ENCODE results near the gene U2AF1L4. TPM values are rescaled to one million over a fixed set of nuclear protein-coding genes. Genes with fewer than 3 reads are reported as not detected.

U2AF1L4 gene
- total RNA-seq, 4 donors from 2014 or later: 12.6 to 20.0 (median 18.5) TPM

DNA sequence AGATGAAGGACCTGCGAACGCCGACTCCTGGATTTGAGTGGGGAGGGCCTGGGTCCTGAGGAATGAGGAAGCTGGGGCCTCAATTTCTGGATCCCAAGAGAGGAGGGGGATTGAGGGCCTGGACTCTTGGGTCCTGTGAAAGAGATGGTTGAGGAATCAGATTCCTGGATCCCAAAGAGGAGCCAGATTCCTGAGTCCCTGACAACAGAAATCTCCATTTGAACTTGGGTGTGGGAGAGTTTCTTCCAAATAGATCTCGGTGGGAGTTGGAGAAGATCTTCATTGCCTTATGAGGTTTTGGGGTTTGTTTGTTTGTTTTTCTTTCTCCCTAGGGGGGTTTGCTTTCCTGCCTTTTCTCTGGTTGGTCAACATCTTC, 857 bp upstream of the U2AF1L4 start:
- WGBS, 2 donors: 0 to 7% methylated on average over 4 of the region's 4 CpGs
- TF ChIP-seq, protein P1, sequence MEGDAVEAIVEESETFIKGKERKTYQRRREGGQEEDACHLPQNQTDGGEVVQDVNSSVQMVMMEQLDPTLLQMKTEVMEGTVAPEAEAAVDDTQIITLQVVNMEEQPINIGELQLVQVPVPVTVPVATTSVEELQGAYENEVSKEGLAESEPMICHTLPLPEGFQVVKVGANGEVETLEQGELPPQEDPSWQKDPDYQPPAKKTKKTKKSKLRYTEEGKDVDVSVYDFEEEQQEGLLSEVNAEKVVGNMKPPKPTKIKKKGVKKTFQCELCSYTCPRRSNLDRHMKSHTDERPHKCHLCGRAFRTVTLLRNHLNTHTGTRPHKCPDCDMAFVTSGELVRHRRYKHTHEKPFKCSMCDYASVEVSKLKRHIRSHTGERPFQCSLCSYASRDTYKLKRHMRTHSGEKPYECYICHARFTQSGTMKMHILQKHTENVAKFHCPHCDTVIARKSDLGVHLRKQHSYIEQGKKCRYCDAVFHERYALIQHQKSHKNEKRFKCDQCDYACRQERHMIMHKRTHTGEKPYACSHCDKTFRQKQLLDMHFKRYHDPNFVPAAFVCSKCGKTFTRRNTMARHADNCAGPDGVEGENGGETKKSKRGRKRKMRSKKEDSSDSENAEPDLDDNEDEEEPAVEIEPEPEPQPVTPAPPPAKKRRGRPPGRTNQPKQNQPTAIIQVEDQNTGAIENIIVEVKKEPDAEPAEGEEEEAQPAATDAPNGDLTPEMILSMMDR (IDR thresholded peaks at IDR 0.05): no peak
- TF ChIP-seq POLR2A (IDR thresholded peaks at IDR 0.05): no peak
- DNase-seq (ENCODE audit: low spot score in 2 of 2): no peak
- H3K4me3 ChIP-seq (ENCODE audit: low read depth, poor library complexity, severe bottlenecking): peak overlapping the region; percentile 37
- intact Hi-C loops (cut with DNase I; ENCODE audit: low total_unique reads): no loop called here

DNA sequence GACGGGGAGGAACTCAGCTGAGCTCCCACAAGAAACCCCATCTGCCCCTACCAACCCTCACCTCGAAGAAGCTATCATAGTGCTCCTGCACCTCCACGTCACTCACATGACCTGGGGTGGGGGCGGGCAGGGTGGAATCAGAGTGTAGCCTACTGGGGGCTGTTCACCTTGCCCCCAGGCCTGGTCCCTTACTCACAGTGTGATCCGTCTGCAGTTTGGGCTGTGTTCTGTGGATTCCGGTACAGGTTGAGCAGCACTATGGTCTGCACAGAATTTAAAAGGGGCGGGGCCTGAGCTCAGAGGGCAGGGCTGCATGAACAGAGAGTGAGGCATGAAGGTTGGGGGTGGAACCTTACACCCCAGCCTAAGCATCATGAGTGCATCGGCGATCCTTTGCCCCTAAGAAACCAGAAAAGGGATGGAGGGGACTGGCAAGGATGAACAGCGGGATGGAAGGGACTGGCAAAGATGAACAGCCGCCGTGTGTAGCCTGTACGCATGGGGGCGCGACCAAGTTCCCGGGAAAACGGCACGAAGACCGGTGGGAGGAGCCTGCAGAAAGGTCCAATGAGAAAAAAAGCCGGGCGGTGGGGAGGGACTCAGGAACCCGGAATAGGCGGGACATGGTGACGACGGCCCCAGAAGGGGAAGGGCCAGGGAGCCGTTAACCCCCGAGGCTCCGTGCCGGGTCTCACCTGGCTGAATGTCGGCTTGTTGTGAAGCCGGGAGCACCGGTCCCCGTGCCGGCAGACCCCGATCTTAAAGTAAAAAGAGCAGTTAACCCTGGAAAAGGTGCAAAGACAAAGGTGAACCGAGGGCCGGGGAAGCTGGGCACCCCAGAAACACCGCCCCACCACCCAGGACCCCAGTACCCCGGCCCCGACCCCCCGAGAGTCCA, 539 bp downstream of the U2AF1L4 start:
- H3K4me3 ChIP-seq (ENCODE audit: low read depth, poor library complexity, severe bottlenecking): peak overlapping the region; percentile 86
- 7 to 9% methylated on average over 39 to 41 of the region's 41 CpGs for WGBS, 2 donors
- DNase-seq (ENCODE audit: low spot score in 2 of 2): peak; percentile 96 to 99
- TF ChIP-seq POLR2A (IDR thresholded peaks at IDR 0.05): no peak
- TF ChIP-seq, protein P1 (IDR thresholded peaks at IDR 0.05): no peak
- intact Hi-C loops (cut with DNase I; ENCODE audit: low total_unique reads): no loop called here

- DNase-seq (ENCODE audit: low spot score in 2 of 2): no peak
- 86 to 87% methylated on average over 19 of the region's 19 CpGs for WGBS, 2 donors
- intact Hi-C loops (cut with DNase I; ENCODE audit: low total_unique reads): no loop called here
- no peak for TF ChIP-seq POLR2A (IDR thresholded peaks at IDR 0.05)
- TF ChIP-seq, protein P1 (IDR thresholded peaks at IDR 0.05): no peak
- no peak overlapping the region for H3K4me3 ChIP-seq (ENCODE audit: low read depth, poor library complexity, severe bottlenecking)
Observed at GRCh38 chr19:35743640-35744429, 1.4 kb downstream of the U2AF1L4 start.

DNA sequence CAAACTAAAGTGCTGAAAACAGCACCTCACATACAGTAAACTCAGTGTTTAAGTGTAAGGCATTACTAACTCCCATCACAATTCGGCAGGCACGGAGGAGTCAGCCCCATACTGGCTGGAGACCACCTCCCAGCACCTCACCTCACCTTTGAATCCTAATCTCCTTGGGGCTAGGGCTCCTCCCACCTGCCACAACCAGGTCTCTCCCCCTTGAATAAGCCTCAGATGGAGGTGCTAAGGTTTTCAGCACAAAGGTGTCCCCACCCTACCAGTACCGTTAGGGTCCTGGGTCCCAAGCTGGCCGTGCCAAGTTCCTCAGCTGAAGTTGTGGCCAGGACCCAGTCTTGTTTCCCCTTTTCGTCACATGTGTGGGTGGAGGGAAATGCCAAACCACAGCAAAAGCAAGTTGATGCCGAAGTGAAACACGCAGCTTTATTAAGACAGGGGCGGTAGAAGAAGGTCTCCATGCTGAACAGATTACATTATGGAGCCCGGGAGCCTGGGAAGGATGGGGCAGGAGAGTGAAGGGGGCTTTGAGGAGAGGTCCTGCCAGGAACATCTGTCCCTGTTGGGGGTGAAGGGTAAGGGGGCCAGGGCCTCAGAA, 3.0 kb downstream of the U2AF1L4 start, which contains the start of gene IGFLR1:
TSS of gene IGFLR1 (minus strand) at position 332 of the 604 bp plus-strand sequence. CDS start 1,272 bp downstream, outside the sequence.
- intact Hi-C loops (cut with DNase I; ENCODE audit: low total_unique reads): no loop called here
- DNase-seq (ENCODE audit: low spot score in 2 of 2): peak in 1 of 2 donors; percentile 47
- TF ChIP-seq, protein P1 (IDR thresholded peaks at IDR 0.05): no peak
- no peak for TF ChIP-seq POLR2A (IDR thresholded peaks at IDR 0.05)
- 73 to 78% methylated on average over 9 of the region's 9 CpGs for WGBS, 2 donors
- no peak within 1 kb of the TSS for H3K4me3 ChIP-seq (ENCODE audit: low read depth, poor library complexity, severe bottlenecking)

DNA sequence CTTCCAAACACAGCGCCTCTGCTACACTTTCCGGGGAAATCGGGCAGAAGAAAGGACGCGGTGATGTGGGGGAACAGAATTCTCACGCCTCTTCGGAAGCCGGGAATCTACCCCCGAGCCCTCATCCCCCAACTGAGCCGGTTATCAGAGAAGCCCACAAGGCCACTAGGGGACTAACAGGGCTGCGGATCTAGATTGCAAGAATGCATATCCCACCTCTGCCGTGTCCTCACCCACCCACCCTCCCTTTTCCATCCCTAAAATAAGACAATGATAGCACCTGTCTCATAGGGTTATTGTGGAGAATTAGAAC, 4.1 kb downstream of the U2AF1L4 start:
- no peak for TF ChIP-seq POLR2A (IDR thresholded peaks at IDR 0.05)
- TF ChIP-seq, protein P1 (IDR thresholded peaks at IDR 0.05): no peak
- DNase-seq (ENCODE audit: low spot score in 2 of 2): no peak
- WGBS, 2 donors: 1 to 14% methylated on average over 11 to 12 of the region's 12 CpGs
- intact Hi-C loops (cut with DNase I; ENCODE audit: low total_unique reads): no loop called here
- no peak overlapping the region for H3K4me3 ChIP-seq (ENCODE audit: low read depth, poor library complexity, severe bottlenecking)
